ENCODE data around the gene PRM1. TPM values are rescaled to one million over a fixed set of nuclear protein-coding genes. Genes with fewer than 3 reads are reported as not detected.

Gene PRM1
- total and polyA plus RNA-seq, 8 donors: not detected

GRCh38 chr16:11236461-11237254 lies 44.5 kb downstream of the PRM1 start:
- Histone ChIP-seq H3K27me3 (no peaks in the 10 kb centered on the region), H3K9me3 (no peaks in the 10 kb centered on the region), H3K4me3 (no peak overlapping the region), H3K27ac (no peak overlapping the region), H3K4me1 (peaks cover 8 to 30% (median 18%) of the 10 kb centered on the region in 4 donors), H3K36me3 (no peaks in the 10 kb centered on the region)
- TF ChIP-seq EP300 (IDR thresholded peaks at IDR 0.05): no peak
- no peak for TF ChIP-seq POLR2AphosphoS5 (IDR thresholded peaks at IDR 0.05)
- TF ChIP-seq POLR2A (IDR thresholded peaks at IDR 0.05): no peak
- TF ChIP-seq CTCF (IDR thresholded peaks at IDR 0.05): no peak
- DNase-seq: no peak
- intact Hi-C loops (cut with DNase I; ENCODE audit: low total_unique reads): no loop called here
- 80 to 89% (median 87%) methylated on average over 9 to 10 of the region's 10 CpGs for WGBS, 5 donors

- DNase-seq: peak; percentile 64 to 78
- peaks cover 8 to 25% (median 14%) of the 10 kb centered on the region in 4 donors for H3K4me1 ChIP-seq
- no peaks in the 10 kb centered on the region for H3K27me3 ChIP-seq
- 36 to 64% (median 46%) methylated on average over 5 of the region's 5 CpGs for WGBS, 5 donors
- H3K36me3 ChIP-seq: no peaks in the 10 kb centered on the region
- intact Hi-C loops (cut with DNase I; ENCODE audit: low total_unique reads): no loop called here
- no peaks in the 10 kb centered on the region for H3K9me3 ChIP-seq
- TF ChIP-seq POLR2A (IDR thresholded peaks at IDR 0.05) (no peak), EP300 (IDR thresholded peaks at IDR 0.05) (no peak)
- peak overlapping the region in 1 of 5 donors; percentile 14 for H3K27ac ChIP-seq
- no peak overlapping the region for H3K4me3 ChIP-seq
Observed at GRCh38 chr16:11235703-11235991, 45.5 kb downstream of the PRM1 start.

DNA sequence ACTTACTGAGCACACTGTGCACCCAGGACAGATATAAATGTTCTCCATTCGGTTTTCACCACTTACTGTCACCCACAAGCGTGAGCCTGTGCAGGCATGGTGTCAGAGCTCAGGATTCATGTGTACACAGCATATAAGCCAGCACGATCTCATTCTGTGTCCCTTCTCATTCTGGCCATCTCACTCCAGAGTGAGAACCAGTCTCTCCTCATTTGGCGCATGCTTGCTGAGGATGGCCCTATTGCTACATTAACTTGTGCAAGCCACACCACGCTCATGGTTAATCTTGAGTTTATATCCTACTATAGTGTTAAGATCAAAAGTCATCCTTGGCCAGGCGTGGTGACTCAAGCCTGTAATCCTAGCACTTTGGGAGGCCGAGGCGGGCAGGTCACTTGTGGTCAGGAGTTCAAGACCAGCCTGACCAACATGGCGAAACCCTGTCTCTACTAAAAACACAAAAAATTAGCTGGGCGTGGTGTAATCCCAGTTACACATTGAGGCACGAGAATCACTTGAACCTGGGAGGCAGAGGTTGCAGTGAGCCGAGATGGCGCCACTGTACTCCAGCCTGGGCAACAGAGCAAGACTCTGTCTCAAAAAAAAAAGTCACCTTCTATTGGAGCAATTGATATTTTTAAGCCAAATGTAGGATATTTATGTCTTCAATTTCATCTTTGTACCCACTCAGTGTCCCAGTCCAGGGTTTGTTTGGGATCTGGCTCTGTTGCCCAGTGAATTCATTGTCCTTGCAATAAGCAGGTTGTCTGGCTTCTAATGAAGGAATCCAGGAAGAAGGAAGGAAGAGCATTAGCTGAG lies 46.0 kb downstream of the PRM1 start:
- H3K4me1 ChIP-seq: peaks cover 8 to 22% (median 10%) of the 10 kb centered on the region in 4 donors
- peak overlapping the region in 1 of 5 donors; percentile 14 for H3K27ac ChIP-seq
- 83 to 91% (median 87%) methylated on average over 13 of the region's 13 CpGs for WGBS, 5 donors
- no peaks in the 10 kb centered on the region for H3K9me3 ChIP-seq
- TF ChIP-seq POLR2AphosphoS5 (IDR thresholded peaks at IDR 0.05): peak in 1 of 3 donors; percentile 12
- no peak for TF ChIP-seq POLR2A (IDR thresholded peaks at IDR 0.05)
- H3K4me3 ChIP-seq: no peak overlapping the region
- DNase-seq: no peak
- no peaks in the 10 kb centered on the region for H3K27me3 ChIP-seq
- no peaks in the 10 kb centered on the region for H3K36me3 ChIP-seq
- intact Hi-C loops (cut with DNase I; ENCODE audit: low total_unique reads): no loop called here

- H3K27me3 ChIP-seq: no peaks in the 10 kb centered on the region
- no peak for DNase-seq
- no peaks in the 10 kb centered on the region for H3K9me3 ChIP-seq
- no peaks in the 10 kb centered on the region for H3K36me3 ChIP-seq
- intact Hi-C loops (cut with DNase I; ENCODE audit: low total_unique reads): no loop called here
- 69 to 85% (median 81%) methylated on average over 8 of the region's 8 CpGs for WGBS, 5 donors
- TF ChIP-seq EP300 (IDR thresholded peaks at IDR 0.05) (no peak), POLR2A (IDR thresholded peaks at IDR 0.05) (no peak), CTCF (IDR thresholded peaks at IDR 0.05) (no peak), POLR2AphosphoS5 (IDR thresholded peaks at IDR 0.05) (no peak)
- H3K27ac ChIP-seq: peak overlapping the region; percentile 7 to 77 (median 73)
- peaks cover 8 to 22% (median 10%) of the 10 kb centered on the region in 4 donors for H3K4me1 ChIP-seq
- H3K4me3 ChIP-seq: no peak overlapping the region
Observed at GRCh38 chr16:11233727-11234376, 47.3 kb downstream of the PRM1 start.
